Gastrocnemius medialis (tissue), 4 donors: Measurements from ENCODE around the gene TNIK.

Experiments used
- CTCF ChIP-seq, 5 experiments: fragments of 450-650 bp in 3 of 5; fragments of 200-600 bp in 2 of 5; sonication (generic) in 2 of 5; IDR thresholded peaks in 4 of 5; conservative IDR thresholded peaks in 1 of 5; 1 replicate in 4 of 5; 2 replicates in 1 of 5; pipeline ENCODE4 v1.5.1; 2016 to 2019; ENCODE audit warnings: antibody characterized with exemption in 5 of 5, mild to moderate bottlenecking in 3 of 5, moderate library complexity in 3 of 5
- POLR2A ChIP-seq, 2 donors: fragments of 450-650 bp; IDR thresholded peaks; one replicate each; pipeline ENCODE4 v1.6.1; 2017; ENCODE audit warnings: antibody characterized with exemption in 2 of 2, mild to moderate bottlenecking in 2 of 2, moderate library complexity in 2 of 2

- no peak for TF ChIP-seq CTCF (IDR thresholded peaks at IDR 0.05 in 4 of 5, conservative IDR thresholded peaks at IDR 0.05 in 1 of 5)
- no peak for TF ChIP-seq POLR2A (IDR thresholded peaks at IDR 0.05)
These were observed 14.5 kb downstream of the TNIK start for GRCh38 chr3:171445620-171446204.
